ENCODE measurements around the gene EXOC6B. TPM values are rescaled to one million over a fixed set of nuclear protein-coding genes. Genes with fewer than 3 reads are reported as not detected.

Gene EXOC6B
- total RNA-seq, 4 donors from 2014 or later = 14.1 to 107 (median 38.5) TPM

GRCh38 chr2:72682061-72682460 is 143.8 kb downstream of the EXOC6B start:
- H3K4me3 ChIP-seq = no peak overlapping the region
- H3K4me1 ChIP-seq = no peaks in the 10 kb centered on the region
- H3K36me3 ChIP-seq = no peaks in the 10 kb centered on the region
- intact Hi-C loops (cut with DNase I; ENCODE audit: low total_unique reads) = no loop called here
- DNase-seq = no peak
- H3K27ac ChIP-seq = no peak overlapping the region
- H3K27me3 ChIP-seq = no peaks in the 10 kb centered on the region
- no peaks in the 10 kb centered on the region for H3K9me3 ChIP-seq
- no peak for TF ChIP-seq POLR2A (IDR thresholded peaks at IDR 0.05)
- TF ChIP-seq, protein P1, sequence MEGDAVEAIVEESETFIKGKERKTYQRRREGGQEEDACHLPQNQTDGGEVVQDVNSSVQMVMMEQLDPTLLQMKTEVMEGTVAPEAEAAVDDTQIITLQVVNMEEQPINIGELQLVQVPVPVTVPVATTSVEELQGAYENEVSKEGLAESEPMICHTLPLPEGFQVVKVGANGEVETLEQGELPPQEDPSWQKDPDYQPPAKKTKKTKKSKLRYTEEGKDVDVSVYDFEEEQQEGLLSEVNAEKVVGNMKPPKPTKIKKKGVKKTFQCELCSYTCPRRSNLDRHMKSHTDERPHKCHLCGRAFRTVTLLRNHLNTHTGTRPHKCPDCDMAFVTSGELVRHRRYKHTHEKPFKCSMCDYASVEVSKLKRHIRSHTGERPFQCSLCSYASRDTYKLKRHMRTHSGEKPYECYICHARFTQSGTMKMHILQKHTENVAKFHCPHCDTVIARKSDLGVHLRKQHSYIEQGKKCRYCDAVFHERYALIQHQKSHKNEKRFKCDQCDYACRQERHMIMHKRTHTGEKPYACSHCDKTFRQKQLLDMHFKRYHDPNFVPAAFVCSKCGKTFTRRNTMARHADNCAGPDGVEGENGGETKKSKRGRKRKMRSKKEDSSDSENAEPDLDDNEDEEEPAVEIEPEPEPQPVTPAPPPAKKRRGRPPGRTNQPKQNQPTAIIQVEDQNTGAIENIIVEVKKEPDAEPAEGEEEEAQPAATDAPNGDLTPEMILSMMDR (IDR thresholded peaks at IDR 0.05) = no peak

- Histone ChIP-seq H3K27ac (no peak overlapping the region), H3K36me3 (no peaks in the 10 kb centered on the region), H3K9me3 (no peaks in the 10 kb centered on the region), H3K4me1 (no peaks in the 10 kb centered on the region), H3K27me3 (no peaks in the 10 kb centered on the region), H3K4me3 (no peak overlapping the region)
- DNase-seq = no peak
- TF ChIP-seq, protein P1 (IDR thresholded peaks at IDR 0.05) = no peak
- TF ChIP-seq POLR2A (IDR thresholded peaks at IDR 0.05) = no peak
- intact Hi-C loops (cut with DNase I; ENCODE audit: low total_unique reads) = no loop called here
Observed at GRCh38 chr2:72681016-72681995, 144.5 kb downstream of the EXOC6B start.

DNA sequence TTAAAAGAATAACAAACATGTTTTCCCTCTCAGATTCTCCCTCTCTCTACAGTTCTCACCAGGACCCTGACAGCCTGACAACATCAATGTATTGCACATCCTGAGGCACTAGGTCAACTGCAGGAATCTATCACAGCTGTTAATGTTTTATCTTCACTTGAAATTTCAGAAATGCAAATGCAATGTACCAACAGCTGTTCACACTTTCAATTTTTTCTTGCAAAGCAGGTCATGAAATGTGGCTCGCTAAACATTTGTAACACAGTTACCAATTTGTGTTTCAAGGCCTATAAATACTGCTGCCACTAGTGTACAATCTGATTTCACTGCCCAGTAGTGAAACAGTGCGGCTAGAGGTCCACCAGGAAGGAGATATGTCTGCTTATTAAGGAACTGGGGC is 147.8 kb downstream of the EXOC6B start:
- no peaks in the 10 kb centered on the region for H3K27me3 ChIP-seq

DNA sequence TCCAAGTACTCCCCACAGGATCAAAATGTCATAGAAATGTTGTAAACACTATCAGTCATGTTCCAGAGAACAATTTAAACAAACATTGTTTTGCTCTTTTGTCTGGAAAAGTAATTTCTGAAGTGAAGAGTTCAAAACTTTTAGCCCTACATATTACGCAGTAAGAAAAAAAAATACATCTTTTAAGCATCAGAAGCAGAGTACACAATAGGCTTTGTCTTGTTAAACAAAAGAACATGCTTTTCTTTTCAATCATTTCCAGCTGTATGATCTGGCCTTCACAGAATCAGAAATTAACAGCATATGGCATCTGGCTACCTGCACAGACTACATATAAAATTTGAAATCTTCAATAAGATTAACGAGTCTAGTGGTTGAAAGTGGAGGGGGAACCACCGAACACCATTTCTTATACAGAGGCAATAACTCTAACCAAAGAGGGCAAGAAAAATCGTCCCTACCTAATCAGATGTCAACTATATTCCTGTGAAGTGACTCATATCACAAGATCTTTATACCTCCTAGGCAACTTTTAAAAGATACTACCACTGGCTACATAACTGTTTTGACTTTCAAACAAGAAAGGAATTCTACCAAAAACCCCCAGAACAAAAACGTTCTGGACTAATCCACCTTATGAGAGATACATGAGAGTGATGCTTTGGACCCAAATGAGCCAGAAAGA is 149.3 kb downstream of the EXOC6B start:
- H3K36me3 ChIP-seq = no peaks in the 10 kb centered on the region
- intact Hi-C loops (cut with DNase I; ENCODE audit: low total_unique reads) = no loop called here
- TF ChIP-seq, protein P1 (IDR thresholded peaks at IDR 0.05) = no peak
- no peak for TF ChIP-seq POLR2A (IDR thresholded peaks at IDR 0.05)
- no peaks in the 10 kb centered on the region for H3K9me3 ChIP-seq
- H3K27ac ChIP-seq = no peak overlapping the region
- H3K4me1 ChIP-seq = no peaks in the 10 kb centered on the region
- no peak overlapping the region for H3K4me3 ChIP-seq
- no peak for DNase-seq
- no peaks in the 10 kb centered on the region for H3K27me3 ChIP-seq

More for the DNA sequence above, 147.8 kb downstream of the EXOC6B start:
- Histone ChIP-seq H3K27ac (no peak overlapping the region), H3K4me3 (no peak overlapping the region), H3K4me1 (no peaks in the 10 kb centered on the region), H3K9me3 (no peaks in the 10 kb centered on the region), H3K36me3 (no peaks in the 10 kb centered on the region)
- DNase-seq = no peak
- intact Hi-C loops (cut with DNase I; ENCODE audit: low total_unique reads) = no loop called here
- no peak for TF ChIP-seq POLR2A (IDR thresholded peaks at IDR 0.05)
- TF ChIP-seq, protein P1 (IDR thresholded peaks at IDR 0.05) = no peak
